ENCODE results near the gene GATA1. TPM values are rescaled to one million over a fixed set of nuclear protein-coding genes. Genes with fewer than 3 reads are reported as not detected.

Gene GATA1
- not detected in 2 replicates for total RNA-seq

GRCh38 chrX:48786341-48786800 is at the start of gene GATA1:
TSS of gene GATA1 (plus strand) at chrX:48786590. CDS start at chrX:48791110, 4,520 bp downstream.

GRCh38 chrX:48761674-48762471 is 24.5 kb upstream of the GATA1 start, which contains the start of gene GLOD5:
TSS of gene GLOD5 (plus strand) at chrX:48761747. CDS start at chrX:48761791, 44 bp downstream.

GRCh38 chrX:48801280-48802088 is 15.1 kb downstream of the GATA1 start, which contains the start of gene HDAC6:
TSS of gene HDAC6 (plus strand) at chrX:48802067. CDS start at chrX:48802693, 626 bp downstream.

DNA sequence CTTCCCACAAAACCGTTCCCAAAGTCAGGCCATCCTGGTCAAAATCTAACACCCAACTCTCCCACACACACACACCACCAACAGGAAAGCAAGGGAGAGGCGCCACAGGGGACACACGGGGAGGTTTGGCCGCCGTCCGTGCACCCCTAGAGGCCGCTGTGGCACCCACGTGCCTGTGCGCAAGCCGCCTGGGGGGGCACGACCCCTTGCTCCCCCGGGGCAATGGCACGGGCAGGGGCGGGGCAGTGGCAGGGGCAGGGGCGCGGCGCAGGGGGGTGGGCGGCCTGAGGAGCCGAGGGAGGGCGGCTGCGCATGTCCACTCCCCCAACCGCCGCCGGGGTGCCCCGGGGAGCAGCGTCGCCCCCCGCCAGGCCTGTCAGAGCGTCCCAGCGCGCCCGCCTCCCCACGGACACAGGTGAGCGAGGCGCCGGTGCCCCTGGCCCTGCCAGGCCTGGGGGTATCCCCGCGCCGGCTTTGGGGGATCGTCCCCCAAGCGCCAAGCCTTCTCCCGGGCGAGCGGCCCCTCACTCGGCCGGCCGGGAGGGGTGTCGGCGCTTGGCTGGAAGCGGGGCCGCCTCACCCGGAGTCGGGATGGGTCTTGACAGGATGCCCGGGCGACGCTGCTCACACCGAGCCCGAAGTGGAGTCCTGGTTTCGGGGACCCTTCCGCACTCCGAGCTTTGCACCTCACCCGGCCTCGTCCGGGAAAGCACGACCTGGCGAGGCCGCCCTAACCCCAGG is 39.9 kb downstream of the GATA1 start, which contains the start of gene ERAS:
TSS of gene ERAS (plus strand) at position 379 of the 741 bp plus-strand sequence. CDS start 2,611 bp downstream, outside the sequence.

DNA sequence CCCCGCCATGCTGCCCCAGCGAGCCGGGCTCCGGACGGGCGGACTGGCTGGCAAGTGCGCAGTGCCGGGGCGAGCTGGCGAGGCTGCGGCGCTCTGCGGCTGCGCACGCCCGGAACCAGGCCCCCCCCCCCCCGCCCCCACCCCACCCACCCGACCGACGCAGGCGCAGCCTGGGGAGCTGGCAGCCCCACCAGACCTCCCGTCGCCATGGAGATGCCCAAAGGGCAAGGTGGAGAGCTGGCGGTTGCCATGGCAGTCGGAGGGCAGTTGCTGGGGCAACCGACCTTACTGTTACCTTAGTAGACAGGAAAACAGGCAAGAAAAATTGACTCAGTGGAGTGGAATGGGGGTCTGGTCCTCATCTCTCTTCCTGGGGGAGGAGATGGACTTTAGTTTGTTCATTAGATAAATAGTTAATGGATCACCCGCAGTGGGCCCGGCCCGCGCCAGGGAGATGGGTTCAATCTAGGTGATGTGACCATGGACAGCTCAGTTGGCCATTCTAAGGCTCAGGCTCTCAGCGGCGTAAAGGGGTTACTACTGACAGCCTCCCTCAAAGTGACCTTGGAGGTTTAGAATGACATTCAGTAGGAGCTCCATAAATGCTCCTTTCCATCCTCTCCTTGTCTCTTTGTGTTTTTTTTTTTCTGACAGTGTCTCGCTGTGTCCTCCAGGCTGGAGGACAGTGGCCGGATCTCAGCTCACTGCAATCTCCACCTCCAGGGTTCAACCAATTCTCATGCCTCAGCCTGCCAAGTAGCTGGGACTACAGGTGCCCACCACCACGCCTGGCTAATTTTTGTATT is 49.3 kb downstream of the GATA1 start, which contains the start of gene PCSK1N:
TSS of gene PCSK1N (minus strand) at position 87 of the 806 bp plus-strand sequence. CDS start at position 9, 78 bp downstream.

Other genes with a start within 250 kb of the GATA1 start
- gene TBC1D25, start 246.9 kb upstream of the GATA1 start, total RNA-seq: 6.2 and 6.7 TPM in 2 replicates
- 119 and 458 TPM in 2 replicates for gene RBM3, start 212.1 kb upstream of the GATA1 start, total RNA-seq
- gene WDR13, start 189.1 kb upstream of the GATA1 start, total RNA-seq: 158 and 184 TPM in 2 replicates
- gene WAS, start 102.8 kb upstream of the GATA1 start, total RNA-seq: 0.09 and 0.18 TPM in 2 replicates
- gene SUV39H1, start 89.9 kb upstream of the GATA1 start, total RNA-seq: 2.9 and 5.8 TPM in 2 replicates
- not detected in 2 replicates for gene GLOD5, start 24.8 kb upstream of the GATA1 start, total RNA-seq
- 19.4 and 36.7 TPM in 2 replicates for gene HDAC6, start 15.5 kb downstream of the GATA1 start, total RNA-seq
- gene ERAS, start 39.9 kb downstream of the GATA1 start, total RNA-seq: not detected in 2 replicates
- gene PCSK1N, start 49.0 kb downstream of the GATA1 start, total RNA-seq: not detected in 2 replicates
- gene TIMM17B, start 111.2 kb downstream of the GATA1 start, total RNA-seq: 16.2 and 18.1 TPM in 2 replicates
- 88.2 and 121 TPM in 2 replicates for gene PQBP1, start 111.3 kb downstream of the GATA1 start, total RNA-seq
- gene SLC35A2, start 125.1 kb downstream of the GATA1 start, total RNA-seq: 8.6 and 9.0 TPM in 2 replicates
- 3.2 and 3.4 TPM in 2 replicates for gene PIM2, start 132.4 kb downstream of the GATA1 start, total RNA-seq
- 25.2 and 31.2 TPM in 2 replicates for gene OTUD5, start 171.0 kb downstream of the GATA1 start, total RNA-seq
- 0.18 and 0.47 TPM in 2 replicates for gene KCND1, start 185.3 kb downstream of the GATA1 start, total RNA-seq
- gene GRIPAP1, start 215.7 kb downstream of the GATA1 start, total RNA-seq: 34.0 and 34.5 TPM in 2 replicates

All from endothelial cell of coronary artery (primary cell).